ENCODE data around the gene GNAI1.

GNAI1 gene

DNA sequence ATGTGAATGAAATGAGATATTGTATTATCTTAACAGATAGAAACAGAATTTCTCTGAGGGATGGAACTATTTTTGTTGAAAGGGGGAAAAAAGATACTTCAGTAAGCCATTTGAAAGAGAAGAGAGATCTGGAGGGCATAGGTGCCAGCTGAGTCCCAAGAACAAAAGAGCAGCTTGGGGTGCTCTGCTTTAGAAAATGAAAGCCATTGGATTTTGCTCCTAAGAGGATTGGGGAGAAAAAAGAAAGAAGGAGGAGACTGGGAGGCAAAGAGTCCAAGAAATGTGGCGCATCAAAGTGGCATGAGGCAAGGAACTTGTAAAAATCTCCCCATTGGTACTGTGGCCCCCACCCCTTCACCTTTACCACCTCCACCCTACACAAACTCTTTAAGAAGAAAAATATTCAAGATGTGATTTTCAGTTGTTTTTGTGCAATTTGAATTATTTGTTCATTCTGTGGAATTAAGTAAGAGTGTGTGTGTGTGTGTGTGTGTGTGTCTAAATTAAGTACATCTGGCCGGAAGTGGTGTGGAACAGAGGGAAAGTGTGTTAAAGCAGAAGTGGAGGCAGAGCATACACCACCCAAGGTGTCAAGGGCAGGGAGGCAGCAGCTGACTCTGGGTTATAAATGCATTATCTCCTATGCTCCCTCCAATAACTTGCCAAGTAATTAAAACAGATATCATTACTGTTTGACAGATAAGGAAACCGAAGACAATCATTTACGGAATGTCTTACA lies 9.9 kb upstream of the GNAI1 start:
- intact Hi-C loops (cut with DNase I; ENCODE audit: low total_unique reads), result no loop called here
- TF ChIP-seq, protein P1, sequence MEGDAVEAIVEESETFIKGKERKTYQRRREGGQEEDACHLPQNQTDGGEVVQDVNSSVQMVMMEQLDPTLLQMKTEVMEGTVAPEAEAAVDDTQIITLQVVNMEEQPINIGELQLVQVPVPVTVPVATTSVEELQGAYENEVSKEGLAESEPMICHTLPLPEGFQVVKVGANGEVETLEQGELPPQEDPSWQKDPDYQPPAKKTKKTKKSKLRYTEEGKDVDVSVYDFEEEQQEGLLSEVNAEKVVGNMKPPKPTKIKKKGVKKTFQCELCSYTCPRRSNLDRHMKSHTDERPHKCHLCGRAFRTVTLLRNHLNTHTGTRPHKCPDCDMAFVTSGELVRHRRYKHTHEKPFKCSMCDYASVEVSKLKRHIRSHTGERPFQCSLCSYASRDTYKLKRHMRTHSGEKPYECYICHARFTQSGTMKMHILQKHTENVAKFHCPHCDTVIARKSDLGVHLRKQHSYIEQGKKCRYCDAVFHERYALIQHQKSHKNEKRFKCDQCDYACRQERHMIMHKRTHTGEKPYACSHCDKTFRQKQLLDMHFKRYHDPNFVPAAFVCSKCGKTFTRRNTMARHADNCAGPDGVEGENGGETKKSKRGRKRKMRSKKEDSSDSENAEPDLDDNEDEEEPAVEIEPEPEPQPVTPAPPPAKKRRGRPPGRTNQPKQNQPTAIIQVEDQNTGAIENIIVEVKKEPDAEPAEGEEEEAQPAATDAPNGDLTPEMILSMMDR (IDR thresholded peaks at IDR 0.05), result no peak
- H3K36me3 ChIP-seq, result no peaks in the 10 kb centered on the region
- no peak overlapping the region for H3K27ac ChIP-seq
- no peak for DNase-seq
- no peak overlapping the region for H3K4me3 ChIP-seq
- H3K4me1 ChIP-seq, result no peaks in the 10 kb centered on the region
- no peaks in the 10 kb centered on the region for H3K27me3 ChIP-seq
- H3K9me3 ChIP-seq, result no peaks in the 10 kb centered on the region

DNA sequence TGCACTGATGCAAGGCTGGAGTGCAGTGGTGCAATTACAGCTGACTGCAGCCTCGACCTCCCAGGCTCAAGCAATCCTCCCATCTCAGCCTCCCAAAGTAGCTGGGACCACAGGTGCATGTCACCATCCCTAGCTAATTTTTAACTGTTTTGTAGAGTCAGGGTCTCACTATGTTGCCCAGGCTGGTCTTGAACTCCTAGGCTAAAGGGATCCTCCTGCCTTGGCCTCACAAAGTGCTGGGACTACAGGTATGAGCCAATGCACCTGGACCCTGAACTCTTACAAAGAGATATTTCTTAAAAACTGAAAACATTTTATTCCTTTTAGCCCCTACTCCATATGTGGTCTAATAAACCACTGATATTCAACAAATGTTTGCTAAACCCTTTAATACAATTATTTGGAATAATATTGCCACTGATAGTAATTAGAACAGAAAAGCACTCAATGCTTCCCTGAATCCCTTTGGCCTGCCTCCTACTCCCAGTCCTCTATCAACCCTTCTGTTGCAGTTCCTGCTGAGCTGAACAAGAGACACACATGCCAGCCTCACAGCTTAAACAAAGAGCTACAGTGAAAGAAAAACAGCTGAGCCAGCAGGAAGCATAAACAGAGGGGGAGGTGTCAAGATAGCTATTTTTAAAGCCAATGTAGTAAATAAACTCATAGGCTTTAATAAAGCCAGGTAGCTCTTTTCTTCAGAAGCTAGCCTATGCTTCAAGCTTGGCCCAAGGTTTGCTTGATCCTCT lies 7.0 kb upstream of the GNAI1 start:
- DNase-seq, result no peak
- H3K27me3 ChIP-seq, result no peaks in the 10 kb centered on the region
- no peaks in the 10 kb centered on the region for H3K36me3 ChIP-seq
- H3K9me3 ChIP-seq, result no peaks in the 10 kb centered on the region
- intact Hi-C loops (cut with DNase I; ENCODE audit: low total_unique reads), result no loop called here
- no peak overlapping the region for H3K4me3 ChIP-seq
- H3K27ac ChIP-seq, result no peak overlapping the region
- H3K4me1 ChIP-seq, result no peaks in the 10 kb centered on the region
- TF ChIP-seq, protein P1 (IDR thresholded peaks at IDR 0.05), result no peak

DNA sequence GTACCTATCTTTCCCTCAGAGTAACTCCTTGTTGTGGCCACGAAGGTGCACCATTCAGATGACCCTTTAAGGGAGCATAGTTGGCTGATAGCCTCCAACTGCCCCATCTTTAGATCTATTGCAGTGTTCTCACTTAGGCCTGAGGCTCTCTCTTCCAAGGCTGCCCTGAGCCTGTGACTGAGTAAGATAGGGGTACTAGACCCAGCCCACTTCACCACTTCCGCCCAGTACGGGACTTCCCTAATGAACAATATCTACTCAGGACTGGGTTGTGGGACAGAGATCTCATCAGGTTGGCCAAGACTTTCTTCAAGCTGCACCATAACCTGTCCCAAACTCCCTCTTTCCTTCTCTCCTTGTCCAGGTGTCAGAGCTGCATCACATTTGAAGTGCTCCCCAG lies 5.7 kb upstream of the GNAI1 start:
- intact Hi-C loops (cut with DNase I; ENCODE audit: low total_unique reads), result no loop called here
- H3K27me3 ChIP-seq, result no peaks in the 10 kb centered on the region
- no peak overlapping the region for H3K27ac ChIP-seq
- H3K4me3 ChIP-seq, result no peak overlapping the region
- no peaks in the 10 kb centered on the region for H3K36me3 ChIP-seq
- H3K4me1 ChIP-seq, result peaks cover 0 to 4% (median 2%) of the 10 kb centered on the region in 4 donors
- DNase-seq, result no peak
- TF ChIP-seq, protein P1 (IDR thresholded peaks at IDR 0.05), result no peak
- H3K9me3 ChIP-seq, result no peaks in the 10 kb centered on the region

DNA sequence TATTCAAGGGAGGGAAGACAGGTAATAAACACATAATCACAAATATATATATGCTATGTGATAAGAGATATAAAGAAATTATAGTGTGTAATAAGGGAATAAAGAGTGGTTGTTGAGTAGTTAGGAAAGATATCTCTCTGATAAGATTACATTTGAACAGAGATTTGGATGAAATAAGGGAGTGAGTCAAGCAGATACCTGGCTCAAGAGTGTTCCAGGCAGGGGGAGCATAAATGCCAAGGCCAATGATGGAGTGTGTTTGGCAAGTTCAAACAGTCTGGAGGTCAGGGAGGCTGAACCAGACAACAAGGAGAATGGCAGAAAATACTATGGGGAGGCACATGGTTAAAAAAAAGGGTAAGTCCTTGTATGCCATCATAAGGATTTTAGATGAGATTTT lies 4.8 kb upstream of the GNAI1 start:
- TF ChIP-seq, protein P1 (IDR thresholded peaks at IDR 0.05), result no peak
- H3K9me3 ChIP-seq, result no peaks in the 10 kb centered on the region
- H3K27ac ChIP-seq, result no peak overlapping the region
- no peak for DNase-seq
- peaks cover 0 to 7% (median 2%) of the 10 kb centered on the region in 4 donors for H3K4me1 ChIP-seq
- no peaks in the 10 kb centered on the region for H3K27me3 ChIP-seq
- H3K36me3 ChIP-seq, result no peaks in the 10 kb centered on the region
- intact Hi-C loops (cut with DNase I; ENCODE audit: low total_unique reads), result loop anchor here (10.0 kb wide), 1 partner anchor 255 kb away; no protein-coding TSS in a partner anchor
- H3K4me3 ChIP-seq, result no peak overlapping the region

DNA sequence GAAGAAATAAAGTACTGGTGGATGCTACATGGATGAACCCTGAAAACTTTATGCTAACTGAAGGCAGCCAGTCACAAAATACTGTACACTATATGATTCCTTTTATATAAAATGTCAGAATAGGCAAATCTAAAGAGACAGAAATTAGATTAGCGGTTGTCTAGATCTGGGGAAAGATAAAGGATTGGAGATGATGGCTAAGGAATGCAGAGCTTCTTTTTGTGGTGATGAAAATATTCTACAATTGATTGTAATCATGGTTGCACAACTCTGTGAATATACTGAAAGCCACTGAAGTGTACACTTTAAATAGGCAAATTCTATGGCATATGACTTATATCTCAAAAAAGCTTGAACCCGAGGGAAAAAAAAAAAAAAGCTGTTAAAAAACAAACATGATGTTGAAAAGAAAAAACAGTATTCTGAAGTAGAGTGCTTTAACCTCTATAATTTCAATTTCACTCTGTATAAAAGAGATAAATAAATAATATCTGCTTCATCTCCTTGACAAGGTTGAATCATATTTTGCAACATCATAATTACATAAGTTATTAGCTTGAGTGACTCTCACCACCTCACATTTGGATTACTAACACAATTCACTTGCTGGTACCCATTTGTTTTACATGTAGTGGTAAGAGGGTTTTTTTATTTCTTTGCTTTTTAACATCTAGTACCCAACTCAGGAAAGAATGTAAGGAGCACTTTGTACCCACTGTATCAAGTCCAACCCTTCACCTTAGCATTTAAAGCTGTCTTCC lies 2.8 kb upstream of the GNAI1 start:
- no peaks in the 10 kb centered on the region for H3K9me3 ChIP-seq
- no peak for DNase-seq
- H3K4me3 ChIP-seq, result no peak overlapping the region
- H3K27me3 ChIP-seq, result no peaks in the 10 kb centered on the region
- intact Hi-C loops (cut with DNase I; ENCODE audit: low total_unique reads), result loop anchor here (10.0 kb wide), 1 partner anchor 253 kb away; no protein-coding TSS in a partner anchor
- no peak overlapping the region for H3K27ac ChIP-seq
- TF ChIP-seq, protein P1 (IDR thresholded peaks at IDR 0.05), result no peak
- no peaks in the 10 kb centered on the region for H3K36me3 ChIP-seq
- H3K4me1 ChIP-seq, result peaks cover 0 to 13% (median 6%) of the 10 kb centered on the region in 4 donors

Data from tibial artery (tissue), 4 donors.